ENCODE data around the gene NUP214.

DNA sequence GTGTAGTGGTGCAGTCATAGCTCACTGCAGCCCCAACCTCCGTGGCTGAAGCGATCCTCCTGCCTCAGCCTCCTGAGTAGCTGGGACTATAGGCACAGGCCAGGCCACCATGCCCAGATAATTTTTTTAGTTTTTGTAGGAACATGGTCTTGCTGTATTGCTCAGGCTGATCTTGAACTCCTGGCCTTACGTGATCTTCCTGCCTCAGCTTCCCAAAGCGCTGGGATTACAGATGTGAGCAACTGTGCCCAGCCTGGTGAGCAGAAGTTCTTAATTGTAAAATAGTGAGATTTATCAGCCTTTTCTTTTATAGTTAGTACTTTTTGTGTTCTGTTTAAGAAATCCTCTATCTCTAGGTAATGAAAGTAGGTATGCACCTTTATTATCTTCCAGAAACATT, 42.5 kb downstream of the NUP214 start:
- TF ChIP-seq CTCF (IDR thresholded peaks at IDR 0.05) (no peak), ZFX (IDR thresholded peaks at IDR 0.05; ENCODE audit: borderline replicate concordance) (no peak)
